ENCODE data around the gene BABAM2. TPM values are rescaled to one million over a fixed set of nuclear protein-coding genes. Genes with fewer than 3 reads are reported as not detected.
"Not testable (repeated sequence)": the region's sequence is repeated elsewhere in the genome, so short reads cannot be mapped to it uniquely, and the experiment has no call there.

The BABAM2 gene
- total RNA-seq, 1 donor from 2014 or later = 29.5 TPM

- ATAC-seq = not testable (repeated sequence)
Observed at GRCh38 chr2:28259226-28259625, 368.7 kb downstream of the BABAM2 start.

GRCh38 chr2:28263690-28264089 lies 373.2 kb downstream of the BABAM2 start:
- ATAC-seq = peak; percentile 52

DNA sequence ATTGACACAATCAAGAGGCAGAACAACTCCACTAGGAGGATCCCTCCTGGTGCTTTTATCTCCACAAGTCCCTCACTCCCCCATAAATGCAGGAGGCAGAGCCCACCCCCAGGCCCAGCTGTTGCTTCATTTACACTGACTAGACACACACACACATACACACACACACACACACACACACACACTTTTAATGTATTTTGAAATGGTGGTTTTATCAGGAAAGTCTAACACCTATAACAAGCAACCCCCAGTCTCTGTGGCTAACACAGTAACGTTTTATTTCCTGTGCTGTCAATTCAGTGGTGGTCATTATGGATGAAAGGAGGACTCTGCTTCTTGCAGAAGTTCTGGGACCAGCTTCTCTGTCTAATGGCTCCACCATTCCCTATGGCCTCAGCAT lies 376.8 kb downstream of the BABAM2 start:
- no peak for ATAC-seq

GRCh38 chr2:28268386-28268785 lies 377.9 kb downstream of the BABAM2 start:
- ATAC-seq = no peak

- peak; percentile 54 for ATAC-seq
Observed at GRCh38 chr2:28269019-28269784, 378.7 kb downstream of the BABAM2 start.

- ATAC-seq = no peak
Observed at GRCh38 chr2:28270456-28271152, 380.1 kb downstream of the BABAM2 start.

- no peak for ATAC-seq
Observed at GRCh38 chr2:28271231-28271918, 380.8 kb downstream of the BABAM2 start.

GRCh38 chr2:28271919-28272250 lies 381.4 kb downstream of the BABAM2 start:
- no peak for ATAC-seq

- peak; percentile 74 for ATAC-seq
Observed at GRCh38 chr2:28273751-28274150, 383.2 kb downstream of the BABAM2 start.

- ATAC-seq = peak; percentile 88
Observed at GRCh38 chr2:28274911-28275685, 384.6 kb downstream of the BABAM2 start.

DNA sequence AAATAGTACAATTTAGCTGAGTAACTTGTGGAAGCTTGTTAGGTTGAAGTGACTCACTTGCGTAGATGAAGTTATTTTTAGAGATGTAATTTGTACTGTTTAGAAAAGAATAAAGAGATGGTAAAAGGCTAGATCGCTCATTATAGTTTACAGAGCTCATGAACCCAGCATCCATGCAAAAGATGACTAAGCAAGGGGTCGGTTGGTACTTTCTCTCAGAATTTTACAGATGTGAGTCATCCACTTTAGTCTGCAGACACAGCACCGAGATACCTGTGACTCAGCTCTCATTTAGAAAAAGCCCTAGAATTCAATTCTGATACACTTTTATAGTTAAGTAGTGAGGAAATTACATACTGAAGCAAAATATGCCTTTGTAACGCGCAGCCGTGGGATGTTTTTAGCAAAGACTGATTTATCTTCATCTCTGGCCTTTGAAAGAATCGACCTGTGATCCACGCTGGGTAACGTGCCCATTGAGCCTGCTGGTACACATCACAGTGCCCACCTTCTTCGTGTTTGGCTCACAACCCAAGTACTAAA lies 385.6 kb downstream of the BABAM2 start:
- ATAC-seq = peak; percentile 74

DNA sequence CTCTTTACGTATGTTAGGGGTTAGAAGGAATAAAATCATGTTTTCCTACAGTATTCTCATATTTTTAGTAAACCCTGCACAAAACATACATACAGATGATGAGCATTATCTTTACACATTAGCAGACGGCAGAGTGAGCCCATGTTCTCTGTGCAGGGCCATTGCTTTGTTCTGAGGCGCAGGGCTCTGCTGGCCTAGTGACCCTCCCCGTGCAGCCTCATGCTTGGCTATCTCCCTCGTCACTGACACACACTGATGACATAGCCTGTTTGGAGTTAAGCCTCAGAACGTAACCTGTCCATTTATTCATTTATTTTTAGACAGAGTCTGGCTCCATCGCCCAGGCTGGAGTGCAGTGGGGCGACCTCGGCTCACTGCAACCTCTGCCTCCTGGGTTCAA lies 386.3 kb downstream of the BABAM2 start:
- ATAC-seq = no peak

- no peak for ATAC-seq
Observed at GRCh38 chr2:28277466-28277865, 386.9 kb downstream of the BABAM2 start.

DNA sequence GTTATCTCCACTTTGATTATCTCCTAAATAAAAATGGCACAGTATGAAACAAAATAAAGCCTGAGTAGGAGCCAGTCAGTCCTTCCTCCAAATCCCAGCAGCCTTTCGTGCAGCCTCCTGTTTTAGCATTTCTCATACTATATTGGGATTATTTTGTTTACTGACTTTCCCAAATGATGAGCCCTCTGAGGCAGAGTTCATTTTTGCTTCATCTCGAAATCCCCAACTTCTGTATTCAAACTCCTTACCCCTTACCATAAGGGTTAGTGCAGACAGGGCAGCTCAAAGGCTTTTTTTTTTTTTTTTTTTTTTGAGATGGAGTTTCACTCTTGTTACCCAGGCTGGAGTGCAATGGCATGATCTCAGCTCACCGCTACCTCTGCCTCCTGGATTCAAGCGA lies 388.8 kb downstream of the BABAM2 start:
- ATAC-seq = no peak

DNA sequence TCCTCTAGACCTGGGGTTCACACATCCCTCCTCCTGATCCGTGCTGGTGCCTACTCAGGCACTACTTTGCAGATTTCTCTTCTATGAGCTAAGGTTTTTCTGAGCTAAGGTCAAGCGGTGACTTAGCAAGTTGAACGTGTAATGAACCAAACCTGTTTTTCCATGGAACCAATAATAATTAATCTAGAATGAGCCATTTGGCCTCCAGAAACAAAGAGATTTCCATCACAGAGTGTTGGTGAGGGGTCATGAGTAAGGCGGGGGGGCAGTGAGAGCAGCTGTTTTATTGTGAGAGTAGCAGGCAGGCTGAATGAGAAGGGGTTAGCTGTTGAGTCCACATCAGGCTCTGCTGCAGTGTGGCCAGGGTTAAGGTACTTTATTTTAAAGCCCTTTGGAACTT lies 390.1 kb downstream of the BABAM2 start:
- no peak for ATAC-seq

DNA sequence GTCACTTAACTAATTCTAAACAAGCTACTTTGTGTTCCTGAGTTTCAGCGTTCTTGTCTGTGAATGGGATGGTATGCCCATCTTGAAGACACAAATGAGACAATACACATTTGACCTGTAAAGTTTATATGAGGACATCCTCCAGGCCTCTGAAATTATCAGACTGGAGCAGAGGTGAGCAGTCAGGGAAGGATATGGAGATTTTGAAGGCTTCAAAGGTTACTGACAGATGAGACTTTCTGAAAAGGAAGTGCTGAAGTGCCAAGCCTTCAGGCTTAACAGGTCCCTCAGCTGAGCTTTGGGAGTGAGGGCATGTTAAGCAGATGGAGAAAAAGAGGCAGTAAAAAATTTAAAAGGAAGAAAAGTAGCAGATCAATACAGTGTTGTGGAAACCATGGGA lies 391.2 kb downstream of the BABAM2 start:
- peak; percentile 39 for ATAC-seq

DNA sequence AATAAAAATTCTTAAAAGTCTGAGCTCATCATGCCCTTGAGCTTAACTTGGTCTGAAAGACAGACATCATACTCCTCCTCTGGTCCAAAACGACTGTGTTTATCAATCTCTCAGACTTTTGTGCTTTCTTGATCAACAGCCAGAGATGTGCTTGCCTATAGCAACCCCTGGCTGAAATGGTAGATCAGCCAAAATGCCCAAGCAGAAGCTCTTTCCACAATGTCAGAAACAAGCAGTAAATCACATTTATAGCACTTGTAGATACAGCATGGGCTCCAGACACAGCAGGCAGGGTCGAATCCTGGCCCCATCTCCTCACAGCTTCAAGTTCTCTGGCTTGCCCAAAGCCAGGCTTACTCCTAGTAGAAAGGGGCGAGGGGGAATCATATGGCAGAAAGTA lies 391.7 kb downstream of the BABAM2 start:
- ATAC-seq = no peak

GRCh38 chr2:28282861-28283646 lies 392.5 kb downstream of the BABAM2 start:
- no peak for ATAC-seq

DNA sequence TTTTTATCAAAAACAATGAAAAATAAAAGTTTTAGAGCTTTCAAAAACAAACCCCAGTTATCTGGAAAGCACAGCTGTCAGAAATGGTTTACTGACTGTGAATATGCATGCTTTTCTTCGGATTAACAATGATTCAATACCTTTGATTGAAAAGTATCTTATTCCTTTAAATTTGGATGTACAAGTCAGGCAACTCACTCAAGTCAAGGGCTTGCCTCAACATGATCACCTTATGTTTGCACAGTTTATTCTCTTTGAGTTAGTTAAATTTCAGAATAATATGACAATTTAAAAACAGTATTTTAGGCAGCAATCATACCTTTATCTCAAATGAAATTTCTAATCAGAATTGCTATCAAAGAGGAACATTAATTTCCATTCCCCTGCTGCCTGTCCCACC lies 393.3 kb downstream of the BABAM2 start:
- peak; percentile 48 for ATAC-seq

GRCh38 chr2:28286678-28287077 lies 396.1 kb downstream of the BABAM2 start:
- no peak for ATAC-seq

DNA sequence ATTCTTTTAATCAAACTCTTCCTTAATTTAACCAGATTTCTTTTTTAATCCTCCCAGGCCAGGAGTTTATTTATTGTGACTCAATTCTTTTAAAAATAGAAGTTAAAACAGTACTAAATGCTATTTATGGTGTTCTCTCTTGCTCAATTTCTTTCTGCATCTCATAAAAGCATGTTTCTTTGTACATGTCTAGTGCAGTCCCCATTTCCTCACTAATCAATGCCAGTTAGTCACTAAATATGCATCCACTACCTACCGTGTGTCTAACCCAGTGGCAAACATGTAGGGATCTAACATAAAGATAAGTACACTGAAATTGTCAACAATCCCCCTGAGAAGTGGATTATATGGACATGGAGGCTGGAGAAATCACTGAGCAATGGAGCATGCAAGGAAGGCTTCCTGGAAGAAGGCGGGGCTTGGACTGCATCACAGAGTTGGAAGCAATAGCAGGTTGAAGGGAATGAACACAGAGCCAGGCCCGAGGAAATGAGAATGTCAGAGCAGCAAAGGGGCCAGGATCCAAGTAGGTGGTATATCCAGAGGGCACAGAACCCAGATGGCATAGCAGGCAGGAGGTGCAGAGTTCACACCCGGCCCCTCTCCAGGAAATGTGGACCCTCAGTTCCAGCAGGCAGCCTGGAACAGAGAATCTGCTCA lies 396.9 kb downstream of the BABAM2 start:
- ATAC-seq = no peak

All from esophagus mucosa (tissue), 1 donor.